GM19463 (cell line): ENCODE results near the gene AFF1.

Experiments used
- ATAC-seq: cut with Tn5 transposase; IDR thresholded peaks from one replicate; pipeline ENCODE4 v1.9.1; 2021; ENCODE audit warnings: mild to moderate bottlenecking, moderate library complexity; ENCODE audit not compliant: unreplicated experiment

The AFF1 gene

DNA sequence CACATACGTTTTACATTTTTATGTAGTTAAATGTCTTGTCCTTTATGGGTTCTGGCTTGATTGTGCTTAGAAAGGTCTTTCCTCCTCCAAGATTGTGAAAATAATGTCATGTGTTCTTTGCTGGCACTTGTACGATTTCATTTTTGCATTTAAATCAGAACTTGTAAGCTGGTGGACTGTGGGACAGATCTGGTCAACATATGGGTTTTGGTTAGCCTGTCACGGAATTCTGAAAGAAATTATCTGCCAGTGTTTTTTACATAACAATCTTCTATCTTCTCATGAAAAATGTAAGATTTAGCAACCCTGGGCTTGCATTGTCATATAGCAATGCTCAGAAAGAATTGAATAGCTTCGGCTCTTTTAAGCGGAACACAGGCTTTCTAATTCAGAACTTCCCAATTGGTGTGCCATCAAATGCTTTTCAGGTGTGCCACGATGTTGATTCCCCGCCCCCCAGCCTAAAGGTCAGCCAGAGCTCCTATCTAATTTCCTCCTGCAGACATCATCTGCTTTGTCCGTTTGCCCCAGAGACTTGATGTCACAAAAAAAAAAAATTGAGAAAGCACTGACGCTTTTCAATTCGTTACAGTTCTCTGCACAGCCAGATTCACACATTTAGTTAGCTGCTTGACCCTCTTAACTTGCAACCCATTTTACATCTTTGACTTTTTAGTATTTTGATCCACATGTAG is 16.2 kb downstream of the AFF1 start:
- no peak for ATAC-seq

DNA sequence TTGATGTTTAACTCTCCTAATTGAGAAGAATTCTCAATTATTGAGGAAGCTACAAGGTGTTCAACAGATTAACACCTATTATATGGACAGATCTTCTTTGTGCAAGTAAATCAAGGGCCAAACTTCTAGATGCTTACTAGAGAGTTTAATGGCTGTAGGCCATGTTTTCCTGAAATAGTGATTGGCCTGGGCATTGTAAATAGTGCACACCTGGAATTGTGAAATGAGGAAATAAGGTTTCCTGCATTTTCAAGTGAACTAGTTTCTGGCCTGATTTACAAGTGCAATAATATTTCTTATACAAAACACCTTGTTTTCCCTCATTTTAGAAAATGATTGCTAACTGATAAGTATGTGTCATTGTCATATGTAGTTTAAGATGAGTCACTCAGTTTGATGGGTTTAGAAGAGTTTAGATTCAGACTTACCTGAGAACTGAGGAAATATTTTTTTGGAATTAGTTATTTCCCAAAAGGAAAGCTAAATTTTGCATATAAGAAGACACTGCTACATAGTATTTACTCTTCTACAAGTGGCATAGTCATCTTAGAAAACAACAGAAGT is 21.2 kb downstream of the AFF1 start:
- no peak for ATAC-seq

DNA sequence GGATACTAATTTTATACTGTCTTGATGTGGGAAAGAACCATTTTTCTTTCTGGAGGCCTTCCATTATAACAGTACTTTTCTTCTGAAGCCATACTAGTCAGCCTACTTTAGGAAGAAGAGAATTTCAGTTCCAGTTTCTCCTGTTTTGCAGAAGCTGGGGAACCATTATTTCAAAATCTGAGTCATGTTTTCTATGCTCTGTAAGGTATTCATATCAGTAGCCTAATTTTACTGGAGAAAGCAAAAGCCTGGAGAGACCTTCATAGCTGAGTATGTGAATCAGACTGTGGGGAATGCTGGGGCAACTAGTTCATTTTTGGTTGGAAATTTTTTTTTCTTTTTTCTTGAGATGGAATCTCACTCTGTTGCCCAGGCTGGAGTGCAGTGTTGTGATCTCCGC is 22.4 kb downstream of the AFF1 start:
- ATAC-seq = peak; percentile 39

DNA sequence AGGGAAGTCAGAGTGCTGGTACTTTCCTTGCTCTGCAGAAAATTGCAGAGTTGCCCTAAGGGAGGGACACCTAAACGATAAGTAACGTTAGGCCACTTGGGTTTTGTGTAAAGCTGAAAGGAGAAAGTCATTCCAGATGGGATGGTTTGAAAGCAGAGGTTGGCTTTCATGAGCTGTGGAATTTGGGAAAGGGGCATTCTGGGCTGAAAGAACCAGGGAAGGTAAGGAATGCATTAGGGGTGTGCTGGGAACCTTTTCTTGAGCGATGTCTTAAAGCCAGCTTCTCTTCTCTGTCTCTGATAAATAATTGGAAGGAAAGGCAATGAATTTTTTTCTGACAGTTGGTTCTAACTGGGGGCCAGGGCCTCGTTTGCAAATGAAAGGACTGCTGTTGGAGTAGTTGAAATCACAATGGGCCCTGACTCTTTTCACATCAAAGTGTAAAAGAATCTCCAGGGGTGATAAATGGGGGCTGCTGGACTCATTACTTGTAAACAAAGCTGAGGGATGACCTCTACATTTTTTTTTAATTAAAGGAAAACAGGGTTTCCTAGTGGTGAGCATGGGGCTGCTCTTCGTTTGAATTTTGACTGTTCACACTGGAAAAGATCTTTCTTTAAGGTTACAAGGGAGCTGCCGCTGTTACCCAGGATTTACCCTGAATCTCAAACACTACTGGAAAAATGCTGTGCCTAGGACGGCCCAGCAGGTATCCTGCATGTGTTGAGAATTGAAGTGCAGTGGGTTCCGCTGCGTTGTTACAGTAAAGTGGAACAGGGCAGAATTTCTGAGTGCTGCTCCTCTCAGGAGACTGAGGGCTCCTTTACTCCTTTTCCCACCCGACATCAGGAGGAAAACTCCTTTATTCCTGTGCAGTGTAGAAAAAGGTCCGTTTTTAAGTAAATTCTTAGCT is 25.0 kb downstream of the AFF1 start:
- no peak for ATAC-seq

DNA sequence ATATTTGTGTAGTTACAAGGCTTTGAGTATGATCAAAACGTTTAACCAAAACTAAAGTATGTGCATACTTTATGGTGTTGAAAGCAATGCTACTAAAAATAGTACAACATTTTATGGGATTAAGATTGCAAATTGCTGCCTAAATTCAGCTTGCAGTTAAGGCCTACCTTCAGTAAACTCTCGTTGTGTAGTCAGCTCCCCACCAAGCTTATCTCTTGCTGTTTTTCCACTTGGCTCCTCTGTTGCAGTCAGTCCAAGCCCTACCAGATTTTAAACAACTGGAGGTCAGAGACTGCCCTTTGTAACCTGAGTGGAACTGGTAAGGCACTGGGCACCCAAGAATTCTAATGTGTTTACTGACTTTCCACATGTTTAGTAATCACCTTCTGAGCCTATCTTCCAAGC is 25.7 kb downstream of the AFF1 start:
- no peak for ATAC-seq

DNA sequence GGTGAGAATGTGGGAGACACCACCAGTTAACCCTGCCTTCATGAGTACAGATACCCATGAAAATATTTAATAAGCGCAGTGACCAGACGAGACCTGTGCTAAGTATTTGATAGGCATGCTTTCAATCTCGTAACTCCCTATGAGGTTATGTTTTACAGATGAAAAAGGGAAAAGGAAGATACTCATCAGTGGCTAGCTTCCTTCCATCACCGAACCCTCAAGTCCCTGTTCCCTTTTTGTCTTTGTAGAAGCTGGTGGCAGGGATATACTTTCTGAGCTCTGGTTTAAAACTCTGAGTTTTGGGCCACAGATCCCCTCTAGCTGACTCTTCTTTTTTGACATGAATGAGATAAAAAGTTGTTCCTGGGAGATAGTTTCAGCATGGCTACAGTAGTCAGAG is 26.3 kb downstream of the AFF1 start:
- ATAC-seq = peak; percentile 1

DNA sequence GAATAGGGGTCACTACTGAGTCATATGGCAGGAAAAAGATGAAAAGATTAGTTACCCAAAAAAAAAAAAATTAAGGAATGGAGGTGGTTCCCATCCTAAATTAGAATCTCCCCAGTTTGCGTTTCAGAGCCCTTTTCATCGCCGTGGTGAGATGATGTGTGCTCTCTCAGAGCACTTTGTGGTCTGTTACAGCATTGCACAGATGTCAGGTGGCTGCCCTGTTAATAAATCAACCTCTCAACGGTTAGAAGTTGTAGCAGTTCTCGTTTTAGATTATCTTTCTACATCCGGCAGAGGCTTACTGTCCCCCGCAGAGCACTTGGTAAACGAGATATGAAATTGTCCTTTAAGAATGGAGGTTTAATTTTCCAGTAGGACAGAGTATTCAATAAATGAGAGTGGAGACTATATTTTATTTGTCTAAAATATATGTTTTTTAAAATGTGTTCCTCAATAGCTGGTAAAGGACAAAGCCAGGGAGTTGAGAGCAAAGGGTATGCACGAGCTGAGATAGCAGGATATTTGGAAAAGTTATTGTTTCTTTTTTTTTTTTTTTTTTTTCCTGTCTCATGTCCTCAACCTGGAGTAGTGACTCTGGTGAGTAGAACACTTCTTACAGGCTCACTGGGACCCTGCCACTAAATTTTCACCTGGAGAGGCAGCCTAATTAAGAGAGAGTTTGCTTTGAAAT is 26.9 kb downstream of the AFF1 start:
- peak; percentile 80 for ATAC-seq

DNA sequence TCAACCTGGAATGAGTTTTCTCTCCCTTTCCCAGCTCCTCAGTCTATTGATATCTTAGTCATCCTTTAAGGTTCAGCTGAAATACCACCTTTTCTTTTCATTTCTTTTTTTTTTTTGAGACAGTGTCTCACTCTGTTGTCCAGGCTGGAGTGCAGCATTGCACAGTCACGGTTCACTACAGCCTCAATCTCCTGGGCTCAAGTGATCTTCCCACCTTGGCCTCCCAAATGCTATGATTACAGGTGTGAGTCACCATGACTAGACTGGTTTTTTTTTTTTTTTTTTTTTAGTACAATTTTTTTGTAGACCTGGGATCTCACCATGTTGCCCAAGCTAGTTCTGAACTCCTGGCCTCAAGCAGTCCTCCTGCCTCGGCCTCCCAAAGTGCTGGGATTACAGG is 28.9 kb downstream of the AFF1 start:
- ATAC-seq = no peak

DNA sequence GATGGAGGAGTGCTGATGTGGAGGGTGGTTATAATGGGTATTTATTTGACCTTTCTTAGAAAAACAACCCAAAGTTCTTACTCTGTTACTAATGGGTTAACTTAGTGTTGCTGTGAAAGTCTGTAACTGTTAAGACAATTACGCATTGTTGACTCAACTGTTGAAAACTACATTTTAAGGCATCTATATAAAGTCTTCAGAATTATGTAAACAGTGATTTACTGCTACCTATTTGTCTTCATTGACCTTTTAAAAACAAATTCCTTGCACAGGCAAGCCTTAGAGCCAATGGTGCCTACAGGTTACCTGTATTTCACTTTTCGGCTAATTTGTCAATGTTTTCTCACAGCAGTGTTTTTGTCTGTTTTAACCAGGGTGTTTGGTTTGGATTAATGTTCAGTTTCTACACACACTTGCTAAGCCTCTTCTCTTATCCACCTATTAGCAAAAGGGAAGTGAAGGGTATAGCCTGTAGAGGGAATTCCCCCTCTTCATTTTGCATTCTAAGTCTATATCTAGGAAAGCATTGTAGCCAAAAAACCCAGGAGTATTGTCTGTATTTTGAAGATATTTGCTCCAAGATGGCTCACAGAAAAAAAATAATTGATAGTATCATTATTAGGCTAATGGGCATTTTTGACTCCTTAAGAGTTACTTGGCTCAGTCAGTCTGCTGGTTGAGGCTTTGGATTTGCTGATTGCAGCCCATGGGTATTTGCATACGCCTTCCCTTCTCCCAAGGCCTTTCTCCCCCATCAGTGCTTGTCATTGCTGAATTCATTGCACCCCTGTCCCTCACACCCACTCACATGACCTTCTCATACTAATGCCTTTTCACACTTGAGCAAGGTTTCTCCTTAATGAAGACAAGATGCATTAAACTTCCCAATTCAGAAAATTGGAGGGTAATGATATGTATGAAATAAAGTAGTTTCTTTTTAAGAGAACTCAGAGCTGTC is 30.5 kb downstream of the AFF1 start:
- peak; percentile 46 for ATAC-seq

DNA sequence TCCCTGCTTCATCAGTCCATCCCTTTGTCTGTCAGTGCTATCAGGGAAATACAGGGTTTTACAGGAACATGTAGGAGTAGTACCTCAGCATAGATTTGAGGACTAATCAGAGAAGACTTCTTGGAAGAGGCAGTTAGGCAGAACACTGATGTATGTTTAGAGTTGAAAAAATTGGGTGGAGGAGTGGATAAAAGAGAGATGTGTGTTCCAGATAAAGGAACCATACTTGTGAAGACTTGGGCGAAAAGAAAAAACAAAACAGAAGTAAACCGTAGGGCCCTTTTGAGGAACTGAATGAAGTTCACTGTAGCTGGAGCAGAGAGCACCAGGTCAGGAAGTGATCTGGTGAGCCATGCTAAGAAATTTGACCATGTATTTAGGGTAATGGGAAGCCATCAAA is 32.3 kb downstream of the AFF1 start:
- no peak for ATAC-seq

DNA sequence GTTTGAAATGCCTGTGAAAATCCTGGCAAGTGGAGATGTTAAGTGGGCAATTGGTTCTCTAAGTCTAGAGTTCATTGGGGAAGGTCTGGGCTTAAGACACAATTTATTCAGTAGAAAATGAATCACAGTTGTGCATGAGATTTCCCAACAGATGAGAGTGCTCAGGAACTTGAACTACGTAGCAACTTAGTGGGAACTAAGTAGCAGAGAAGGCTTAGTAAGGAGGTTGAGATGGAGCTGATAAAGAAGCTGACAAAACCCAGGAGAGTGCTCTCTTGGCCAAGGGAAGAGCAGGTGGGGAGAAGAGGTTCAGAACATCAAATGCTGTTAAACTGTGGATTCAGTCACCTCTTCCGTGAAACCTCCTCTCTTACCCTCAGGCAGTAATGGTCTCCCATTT is 33.0 kb downstream of the AFF1 start:
- no peak for ATAC-seq

DNA sequence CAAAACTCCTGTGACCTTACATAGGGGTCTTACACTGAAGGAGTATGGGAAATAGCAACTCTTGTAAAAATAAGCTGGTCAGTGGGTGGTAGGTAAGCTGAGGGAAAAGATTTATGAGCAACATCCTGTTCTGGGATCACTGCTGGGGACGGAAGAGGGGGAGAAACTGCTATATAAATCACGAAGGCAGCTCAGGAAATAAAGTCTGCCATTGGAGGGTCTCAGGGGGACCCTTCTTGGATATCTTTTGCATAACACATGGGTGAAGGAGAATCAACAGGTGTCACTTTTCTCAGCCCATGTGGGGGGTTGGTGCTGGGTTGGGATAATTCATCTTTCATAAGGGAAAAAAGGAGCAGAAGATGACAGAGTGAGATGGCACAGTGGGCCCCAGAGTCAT is 33.7 kb downstream of the AFF1 start:
- ATAC-seq = no peak

DNA sequence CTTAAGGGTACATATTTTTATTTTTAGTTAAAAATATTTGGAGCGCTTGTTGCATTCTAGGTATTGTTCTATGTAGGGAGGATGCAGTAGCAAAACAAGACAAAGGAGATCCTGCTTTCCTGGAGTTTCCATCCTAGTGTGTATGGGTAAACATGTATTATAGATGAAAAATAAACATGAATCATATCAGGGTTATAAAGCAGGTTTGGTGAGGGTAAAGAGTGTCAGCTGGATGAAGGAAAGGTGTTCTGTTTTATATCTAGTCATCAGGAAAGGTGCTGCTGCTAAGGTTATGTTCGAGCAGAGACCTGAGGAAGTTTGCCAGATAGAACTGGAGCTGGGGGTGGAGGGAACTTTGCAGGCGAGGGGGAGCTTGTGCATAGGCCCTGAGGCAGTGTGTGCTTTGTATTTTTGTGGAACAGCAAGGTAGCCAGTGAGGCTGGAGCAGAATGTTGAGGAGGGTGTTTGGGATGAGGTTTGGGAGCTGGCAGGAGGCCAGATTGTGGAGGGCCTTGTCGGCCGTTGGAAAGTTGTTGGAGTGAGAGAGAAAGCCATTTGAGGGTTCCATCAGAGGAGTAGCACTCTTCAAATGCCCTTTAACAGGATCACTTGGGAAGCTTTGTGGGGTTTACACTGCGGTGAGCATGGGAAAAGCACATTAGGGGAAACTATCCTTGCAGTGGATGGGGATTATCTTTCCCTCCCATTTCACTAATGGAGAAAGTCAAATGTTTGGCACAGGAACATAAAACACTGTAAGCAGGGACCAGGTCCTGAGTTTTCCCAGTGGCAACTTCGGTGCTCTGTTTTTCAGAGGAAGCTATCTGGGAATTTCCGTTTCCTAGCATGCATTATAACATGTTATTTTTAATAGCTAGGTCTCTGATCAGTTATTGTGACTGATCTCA is 35.9 kb downstream of the AFF1 start:
- no peak for ATAC-seq

DNA sequence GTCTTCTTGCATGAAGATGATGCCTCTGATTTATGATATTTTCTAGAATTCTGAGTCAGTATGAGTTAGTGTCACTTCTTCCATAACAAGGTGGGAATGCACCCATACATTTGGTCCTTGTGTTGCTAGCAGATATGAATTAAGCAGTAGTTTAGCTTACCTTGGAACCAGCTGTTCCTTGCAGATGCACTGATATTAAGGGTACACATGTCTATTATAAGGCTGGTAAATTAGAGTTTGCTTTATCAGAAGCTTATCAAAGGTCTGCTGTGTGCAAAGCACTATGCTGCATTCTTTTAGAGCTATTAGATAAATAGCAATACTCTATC is 36.5 kb downstream of the AFF1 start:
- no peak for ATAC-seq

DNA sequence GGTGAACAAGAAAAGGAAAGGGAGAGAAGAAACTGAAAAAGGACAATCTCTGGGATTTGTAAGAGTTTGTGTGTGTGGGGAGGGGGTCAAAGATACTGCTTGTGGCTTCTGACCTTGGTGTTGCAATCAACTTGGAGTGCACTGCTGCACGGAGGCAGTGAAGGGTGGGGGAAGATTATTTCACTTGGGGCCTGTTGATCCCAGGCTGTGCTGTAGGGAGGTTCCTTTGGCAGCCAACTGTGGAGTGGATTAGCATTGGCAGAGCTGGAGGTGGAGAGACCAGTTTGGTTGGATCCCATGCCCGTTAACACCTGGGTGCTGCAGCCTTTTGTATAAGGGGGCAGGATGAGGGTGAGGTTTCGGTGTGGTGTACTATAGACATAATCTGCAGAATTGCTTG is 38.2 kb downstream of the AFF1 start:
- ATAC-seq = no peak

DNA sequence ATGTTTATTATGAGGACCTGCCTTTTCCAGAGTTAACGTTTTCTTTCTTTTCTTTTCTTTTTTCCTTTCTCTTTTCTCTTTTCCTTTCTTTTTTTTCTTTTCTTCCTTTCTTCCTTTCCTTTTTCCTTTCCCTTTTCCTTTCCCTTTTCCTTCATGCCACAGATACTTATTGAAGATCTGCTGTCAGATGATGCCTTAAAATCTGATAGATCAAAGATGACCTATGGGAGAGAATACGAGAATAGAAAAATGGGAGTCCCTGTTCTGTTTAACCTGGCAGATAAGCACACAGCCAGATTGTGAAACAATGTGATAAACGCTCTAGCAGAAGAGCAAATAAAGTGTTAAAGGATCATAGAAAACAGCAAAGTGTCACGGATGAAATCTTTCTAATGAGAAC is 38.9 kb downstream of the AFF1 start:
- no peak for ATAC-seq

DNA sequence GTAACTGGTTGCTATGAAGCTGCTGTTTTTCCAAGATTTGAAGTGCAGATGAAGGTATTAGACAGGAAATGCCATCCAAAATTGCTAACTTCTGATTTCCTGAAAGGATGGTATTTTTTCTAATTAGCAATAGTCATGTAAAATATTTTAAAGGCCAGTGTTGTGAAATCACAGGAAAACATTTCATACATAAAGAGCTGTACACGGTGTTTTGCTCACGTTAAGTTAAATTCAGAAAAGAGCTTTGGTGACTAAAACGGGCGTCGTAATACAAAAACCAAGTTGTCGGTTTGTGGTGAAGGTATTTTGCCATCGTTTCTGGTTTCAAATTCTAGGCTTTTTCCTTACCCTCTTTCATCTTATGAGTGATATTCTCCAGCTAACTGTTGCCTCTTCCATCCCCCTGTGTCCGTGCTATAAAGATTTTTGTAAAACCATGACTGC is 39.8 kb downstream of the AFF1 start:
- ATAC-seq = no peak

DNA sequence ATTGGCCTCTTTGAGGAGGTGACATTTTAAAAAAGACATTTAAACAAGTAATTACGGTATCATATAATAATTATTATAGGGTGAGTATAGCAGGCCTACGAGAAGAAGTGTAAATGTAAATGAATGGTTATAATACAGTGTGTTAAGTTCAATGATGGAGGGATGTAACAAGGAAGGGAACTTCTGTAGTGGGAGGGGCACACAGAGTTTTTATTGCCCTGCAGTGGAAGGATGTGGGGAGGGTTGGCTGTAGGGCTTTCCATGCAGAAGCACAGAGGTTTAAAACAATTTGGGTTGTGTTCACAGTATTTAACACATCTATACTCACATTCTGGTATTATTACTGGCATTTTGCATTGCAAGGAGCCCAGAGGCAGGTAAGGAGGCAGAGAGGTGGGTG is 41.1 kb downstream of the AFF1 start:
- ATAC-seq = no peak

DNA sequence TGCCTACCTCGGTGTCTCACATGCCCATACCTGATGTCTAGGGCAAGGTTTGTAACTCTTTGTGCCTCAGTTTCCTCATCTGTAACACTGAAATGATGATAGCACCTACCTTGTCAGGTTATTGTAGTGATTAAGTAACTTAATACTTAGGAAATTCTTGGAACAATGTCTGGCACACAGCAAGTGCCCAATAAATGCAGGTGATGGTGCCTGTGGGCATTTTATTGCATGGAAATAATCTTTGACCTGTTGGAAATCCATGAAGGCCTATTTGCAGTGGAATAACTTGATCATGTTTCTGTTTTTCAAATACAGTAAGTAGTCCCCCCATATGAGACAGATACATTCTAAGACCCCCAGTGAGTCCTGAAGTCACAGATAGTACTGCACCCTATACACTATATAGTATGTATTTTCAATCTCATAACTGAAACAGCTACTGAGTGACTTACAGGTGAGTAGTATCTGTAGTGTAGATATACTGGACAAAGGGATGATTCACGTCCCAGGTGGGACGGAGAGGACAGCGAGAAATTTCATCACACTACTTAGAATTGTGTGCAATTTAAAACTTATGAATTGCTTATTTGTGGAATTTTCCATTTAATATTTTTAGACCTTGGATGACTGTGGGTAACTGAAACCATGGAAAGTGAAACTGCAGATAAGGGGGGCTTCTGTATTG is 42.1 kb downstream of the AFF1 start:
- ATAC-seq = no peak
